ENCODE measurements around the gene SMC5.

Gene SMC5

DNA sequence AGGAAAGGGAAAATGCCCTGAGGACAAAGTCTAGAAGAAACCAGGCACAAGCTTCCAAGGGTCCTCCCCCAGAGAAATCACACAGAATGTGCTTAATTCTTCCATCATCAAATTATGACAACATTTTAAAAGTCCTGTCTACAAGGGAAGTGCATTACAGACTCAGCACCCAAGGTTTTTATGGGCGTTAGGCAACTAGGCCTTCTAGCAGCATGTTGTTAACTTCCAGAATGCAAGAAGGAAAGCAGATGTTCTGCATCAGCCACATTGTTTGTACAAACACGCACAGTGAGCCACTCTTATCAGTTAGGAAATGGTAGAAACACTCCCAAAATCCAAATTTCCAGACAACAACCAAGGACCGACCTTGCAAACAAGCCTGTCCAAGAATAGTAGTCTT lies 26.5 kb downstream of the SMC5 start:
- TF ChIP-seq CEBPB (IDR thresholded peaks at IDR 0.05) (no peak), TEAD4 (IDR thresholded peaks at IDR 0.05) (no peak), TAF1 (IDR thresholded peaks at IDR 0.05; ENCODE audit: low read depth) (no peak), TCF12 (IDR thresholded peaks at IDR 0.05; ENCODE audit: low read depth) (no peak), NFIC (IDR thresholded peaks at IDR 0.05) (no peak), FOXM1 (IDR thresholded peaks at IDR 0.05; ENCODE audit: borderline replicate concordance, low read depth) (no peak), EGR1 (IDR thresholded peaks at IDR 0.05) (no peak), CREB1 (IDR thresholded peaks at IDR 0.05; ENCODE audit: low read depth) (no peak), RAD21 (IDR thresholded peaks at IDR 0.05; ENCODE audit: low read depth) (no peak), ZBTB7A (IDR thresholded peaks at IDR 0.05; ENCODE audit: low read depth) (no peak), USF1 (IDR thresholded peaks at IDR 0.05) (no peak), MAX (IDR thresholded peaks at IDR 0.05) (no peak), EP300 (IDR thresholded peaks at IDR 0.05; ENCODE audit: borderline replicate concordance) (no peak)
- TF ChIP-seq, protein P1, sequence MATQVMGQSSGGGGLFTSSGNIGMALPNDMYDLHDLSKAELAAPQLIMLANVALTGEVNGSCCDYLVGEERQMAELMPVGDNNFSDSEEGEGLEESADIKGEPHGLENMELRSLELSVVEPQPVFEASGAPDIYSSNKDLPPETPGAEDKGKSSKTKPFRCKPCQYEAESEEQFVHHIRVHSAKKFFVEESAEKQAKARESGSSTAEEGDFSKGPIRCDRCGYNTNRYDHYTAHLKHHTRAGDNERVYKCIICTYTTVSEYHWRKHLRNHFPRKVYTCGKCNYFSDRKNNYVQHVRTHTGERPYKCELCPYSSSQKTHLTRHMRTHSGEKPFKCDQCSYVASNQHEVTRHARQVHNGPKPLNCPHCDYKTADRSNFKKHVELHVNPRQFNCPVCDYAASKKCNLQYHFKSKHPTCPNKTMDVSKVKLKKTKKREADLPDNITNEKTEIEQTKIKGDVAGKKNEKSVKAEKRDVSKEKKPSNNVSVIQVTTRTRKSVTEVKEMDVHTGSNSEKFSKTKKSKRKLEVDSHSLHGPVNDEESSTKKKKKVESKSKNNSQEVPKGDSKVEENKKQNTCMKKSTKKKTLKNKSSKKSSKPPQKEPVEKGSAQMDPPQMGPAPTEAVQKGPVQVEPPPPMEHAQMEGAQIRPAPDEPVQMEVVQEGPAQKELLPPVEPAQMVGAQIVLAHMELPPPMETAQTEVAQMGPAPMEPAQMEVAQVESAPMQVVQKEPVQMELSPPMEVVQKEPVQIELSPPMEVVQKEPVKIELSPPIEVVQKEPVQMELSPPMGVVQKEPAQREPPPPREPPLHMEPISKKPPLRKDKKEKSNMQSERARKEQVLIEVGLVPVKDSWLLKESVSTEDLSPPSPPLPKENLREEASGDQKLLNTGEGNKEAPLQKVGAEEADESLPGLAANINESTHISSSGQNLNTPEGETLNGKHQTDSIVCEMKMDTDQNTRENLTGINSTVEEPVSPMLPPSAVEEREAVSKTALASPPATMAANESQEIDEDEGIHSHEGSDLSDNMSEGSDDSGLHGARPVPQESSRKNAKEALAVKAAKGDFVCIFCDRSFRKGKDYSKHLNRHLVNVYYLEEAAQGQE (IDR thresholded peaks at IDR 0.05; ENCODE audit: low read depth) = no peak

DNA sequence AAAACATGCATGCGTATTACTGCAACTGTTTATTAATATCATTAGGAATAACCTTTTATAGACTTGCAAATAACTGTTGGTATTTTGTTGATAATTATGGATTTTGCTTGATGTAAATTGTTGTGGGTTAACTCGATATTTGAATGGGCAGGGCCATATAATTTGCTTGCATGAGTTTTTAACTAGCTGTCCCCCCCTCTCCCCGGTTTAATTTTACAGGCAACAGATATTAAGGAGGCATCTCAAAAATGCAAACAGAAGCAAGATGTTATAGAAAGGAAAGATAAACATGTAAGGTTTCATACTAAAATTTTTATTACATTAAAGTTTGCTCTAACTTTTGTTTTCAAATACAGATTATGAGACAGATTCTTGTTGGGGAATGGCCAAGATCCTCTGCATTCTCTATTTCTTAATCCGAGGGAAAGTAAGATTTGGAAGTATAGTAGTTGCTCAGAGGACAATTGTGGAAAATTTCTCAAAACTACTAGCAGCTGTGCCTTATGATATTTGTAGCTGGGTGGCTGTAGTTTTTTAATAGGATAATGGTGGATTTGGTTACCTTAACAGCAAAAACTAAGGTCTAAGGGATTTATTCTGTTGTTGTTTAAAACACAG lies 27.3 kb downstream of the SMC5 start:
- no peak for TF ChIP-seq EP300 (IDR thresholded peaks at IDR 0.05; ENCODE audit: borderline replicate concordance)
- no peak for TF ChIP-seq CEBPB (IDR thresholded peaks at IDR 0.05)
- TF ChIP-seq TAF1 (IDR thresholded peaks at IDR 0.05; ENCODE audit: low read depth) = no peak
- TF ChIP-seq ZBTB7A (IDR thresholded peaks at IDR 0.05; ENCODE audit: low read depth) = no peak
- TF ChIP-seq MAX (IDR thresholded peaks at IDR 0.05) = no peak
- no peak for TF ChIP-seq EGR1 (IDR thresholded peaks at IDR 0.05)
- TF ChIP-seq, protein P1 (IDR thresholded peaks at IDR 0.05; ENCODE audit: low read depth) = no peak
- no peak for TF ChIP-seq TCF12 (IDR thresholded peaks at IDR 0.05; ENCODE audit: low read depth)
- no peak for TF ChIP-seq RAD21 (IDR thresholded peaks at IDR 0.05; ENCODE audit: low read depth)
- no peak for TF ChIP-seq NFIC (IDR thresholded peaks at IDR 0.05)
- no peak for TF ChIP-seq TEAD4 (IDR thresholded peaks at IDR 0.05)
- no peak for TF ChIP-seq YY1 (IDR thresholded peaks at IDR 0.05; ENCODE audit: low read depth)
- TF ChIP-seq USF1 (IDR thresholded peaks at IDR 0.05) = no peak
- no peak for TF ChIP-seq FOXM1 (IDR thresholded peaks at IDR 0.05; ENCODE audit: borderline replicate concordance, low read depth)
- TF ChIP-seq CREB1 (IDR thresholded peaks at IDR 0.05; ENCODE audit: low read depth) = no peak

DNA sequence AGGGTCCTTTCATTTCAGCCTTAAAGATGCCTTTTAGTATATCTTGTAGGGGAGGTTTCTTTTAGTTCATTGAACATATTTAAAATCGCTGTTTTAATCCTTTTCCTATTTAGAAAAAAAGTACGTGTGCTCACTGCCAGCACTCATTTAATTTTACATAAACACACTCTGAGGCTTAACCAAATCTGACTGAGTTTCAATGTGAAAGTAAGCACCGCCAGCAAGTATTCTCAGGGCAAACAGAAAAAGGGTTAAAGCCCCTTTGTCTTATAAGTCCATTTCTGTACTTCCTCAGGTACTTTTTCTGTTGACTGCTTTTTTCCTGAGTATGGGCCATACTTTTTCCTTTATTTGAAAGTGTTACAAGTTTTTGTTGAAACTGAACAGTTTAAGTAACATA lies 31.8 kb downstream of the SMC5 start:
- TF ChIP-seq MAX (IDR thresholded peaks at IDR 0.05) (no peak), CEBPB (IDR thresholded peaks at IDR 0.05) (no peak), EP300 (IDR thresholded peaks at IDR 0.05; ENCODE audit: borderline replicate concordance) (no peak), YY1 (IDR thresholded peaks at IDR 0.05; ENCODE audit: low read depth) (no peak), FOXM1 (IDR thresholded peaks at IDR 0.05; ENCODE audit: borderline replicate concordance, low read depth) (no peak)

DNA sequence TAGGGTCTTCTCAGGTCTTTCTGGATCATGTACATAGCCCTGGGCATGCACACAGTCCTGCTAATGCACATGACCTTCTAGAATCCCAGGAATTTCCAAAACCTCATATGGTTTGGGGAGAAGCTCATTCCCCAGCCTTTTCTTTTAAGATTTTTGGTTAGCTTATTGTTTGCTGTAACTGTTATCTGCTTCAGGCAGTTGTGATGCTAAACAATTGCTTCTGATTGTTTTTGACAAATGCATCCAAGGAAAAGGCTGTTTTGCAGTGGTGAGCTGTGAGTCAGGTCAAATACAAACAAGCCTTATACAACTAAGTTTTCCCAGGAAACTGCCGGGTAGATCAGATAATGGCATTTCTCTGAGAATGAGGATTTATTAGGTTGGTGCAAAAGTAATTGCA lies 32.7 kb downstream of the SMC5 start:
- TF ChIP-seq RAD21 (IDR thresholded peaks at IDR 0.05; ENCODE audit: low read depth) (no peak), NFIC (IDR thresholded peaks at IDR 0.05) (no peak), TCF12 (IDR thresholded peaks at IDR 0.05; ENCODE audit: low read depth) (no peak), YY1 (IDR thresholded peaks at IDR 0.05; ENCODE audit: low read depth) (no peak), USF1 (IDR thresholded peaks at IDR 0.05) (no peak), ZBTB7A (IDR thresholded peaks at IDR 0.05; ENCODE audit: low read depth) (no peak), TAF1 (IDR thresholded peaks at IDR 0.05; ENCODE audit: low read depth) (no peak), EGR1 (IDR thresholded peaks at IDR 0.05) (no peak), EP300 (IDR thresholded peaks at IDR 0.05; ENCODE audit: borderline replicate concordance) (no peak)
- TF ChIP-seq, protein P1 (IDR thresholded peaks at IDR 0.05; ENCODE audit: low read depth) = no peak

All from Ishikawa (cell line).